Liver (tissue), 9 donors: ENCODE data around the gene JAZF1. TPM values are rescaled to one million over a fixed set of nuclear protein-coding genes. Genes with fewer than 3 reads are reported as not detected.

Experiments used
- DNase-seq: peaks from one replicate; pipeline ENCODE4 v3.0.0-alpha.2; 2017; ENCODE audit warnings: low spot score
- H3K27ac ChIP-seq, 2 donors: one replicate each; pipeline ENCODE4 v1.7.0; 2013; ENCODE audit warnings: inconsistent platforms in 2 of 2, low read length in 2 of 2, control low read depth in 1 of 2, low read depth in 1 of 2, mild to moderate bottlenecking in 1 of 2
- H3K27me3 ChIP-seq, 4 donors: one replicate each; pipeline versions ENCODE4 v1.6.1 to v1.7.0; 2013; ENCODE audit warnings: low read length in 3 of 4, inconsistent platforms in 1 of 4, mild to moderate bottlenecking in 1 of 4, moderate library complexity in 1 of 4; ENCODE audit not compliant: control insufficient read depth in 4 of 4, insufficient read depth in 4 of 4
- H3K36me3 ChIP-seq, 4 donors: one replicate each; pipeline versions ENCODE4 v1.6.1 to v1.7.0; 2013; ENCODE audit warnings: low read length in 3 of 4, mild to moderate bottlenecking in 3 of 4, low read depth in 1 of 4, moderate library complexity in 1 of 4; ENCODE audit not compliant: control insufficient read depth in 4 of 4, insufficient read depth in 3 of 4
- H3K4me1 ChIP-seq, 4 donors: one replicate each; pipeline versions ENCODE4 v1.6.1 to v1.7.0; 2013; ENCODE audit warnings: low read length in 3 of 4, mild to moderate bottlenecking in 3 of 4, moderate library complexity in 1 of 4; ENCODE audit not compliant: control insufficient read depth in 4 of 4, insufficient read depth in 4 of 4
- H3K4me3 ChIP-seq, 3 donors: one replicate each; pipeline versions ENCODE4 v1.6.1 to v1.7.0; 2013; ENCODE audit warnings: low read length in 3 of 3, control low read depth in 1 of 3, low read depth in 1 of 3, mild to moderate bottlenecking in 1 of 3
- H3K9ac ChIP-seq, 2 donors: one replicate each; pipeline ENCODE4 v1.7.0; 2013; ENCODE audit warnings: low read length in 2 of 2, mild to moderate bottlenecking in 2 of 2, moderate library complexity in 2 of 2, control low read depth in 1 of 2, low read depth in 1 of 2
- H3K9me3 ChIP-seq, 4 donors: one replicate each; pipeline versions ENCODE4 v1.6.1 to v1.7.0; 2013; ENCODE audit warnings: low read length in 3 of 4; ENCODE audit not compliant: control insufficient read depth in 4 of 4
- ATF3 ChIP-seq: IDR thresholded peaks from 2 replicates; pipeline ENCODE4 v1.6.1; 2016; ENCODE audit warnings: antibody characterized with exemption
- CTCF ChIP-seq: fragments of 150-350 bp; IDR thresholded peaks from 2 replicates; pipeline ENCODE4 v1.5.1; 2017; ENCODE audit warnings: improper control_type of control experiment, low read depth, low read length; ENCODE audit not compliant: missing input control
- FOXA1 ChIP-seq: IDR thresholded peaks from 2 replicates; pipeline ENCODE4 v1.6.1; 2016; ENCODE audit warnings: antibody characterized with exemption
- FOXA2 ChIP-seq: IDR thresholded peaks from 2 replicates; pipeline ENCODE4 v1.6.1; 2016; ENCODE audit warnings: antibody characterized with exemption
- GABPA ChIP-seq, 2 donors: IDR thresholded peaks in 1 of 2; conservative IDR thresholded peaks in 1 of 2; 2 replicates each; pipeline ENCODE4 v1.6.1; 2016; ENCODE audit warnings: antibody characterized with exemption in 2 of 2, mild to moderate bottlenecking in 1 of 2, moderate library complexity in 1 of 2
- HNF4A ChIP-seq, 2 donors: conservative IDR thresholded peaks; 2 replicates each; pipeline ENCODE4 v1.6.1; 2016; ENCODE audit warnings: antibody characterized with exemption in 2 of 2, mild to moderate bottlenecking in 2 of 2
- HNF4G ChIP-seq: IDR thresholded peaks from 2 replicates; pipeline ENCODE4 v1.6.1; 2016; ENCODE audit warnings: antibody characterized with exemption
- JUND ChIP-seq, 2 donors: IDR thresholded peaks; 2 replicates each; pipeline ENCODE4 v1.6.1; 2016; ENCODE audit warnings: antibody characterized with exemption in 2 of 2
- MAX ChIP-seq: IDR thresholded peaks from 2 replicates; pipeline ENCODE4 v1.6.1; 2016; ENCODE audit warnings: antibody characterized with exemption
- RAD21 ChIP-seq, 2 donors: IDR thresholded peaks; 2 replicates each; pipeline ENCODE4 v1.6.1; 2016; ENCODE audit warnings: antibody characterized with exemption in 2 of 2, mild to moderate bottlenecking in 2 of 2
- REST ChIP-seq: IDR thresholded peaks from 2 replicates; pipeline ENCODE4 v1.6.1; 2016; ENCODE audit warnings: antibody characterized with exemption, mild to moderate bottlenecking
- RXRA ChIP-seq, 2 donors: IDR thresholded peaks; 2 replicates each; pipeline ENCODE4 v1.6.1; 2017 to 2018; ENCODE audit warnings: antibody characterized with exemption in 2 of 2, mild to moderate bottlenecking in 1 of 2
- TAF1 ChIP-seq: conservative IDR thresholded peaks from 2 replicates; pipeline ENCODE4 v1.6.1; 2016; ENCODE audit warnings: antibody characterized with exemption, mild to moderate bottlenecking
- ZBTB33 ChIP-seq: IDR thresholded peaks from 2 replicates; pipeline ENCODE4 v1.6.1; 2016; ENCODE audit warnings: antibody characterized with exemption
- WGBS: extraction: QIAGEN DNeasy Blood & Tissue Kit; methylation state at CpG from one replicate; pipeline ENCODE4 v1.1.7; 2013; 5-methylcytosine and 5-hydroxymethylcytosine counted together
- polyA plus RNA-seq, 2 donors: library from polyadenylated mRNA; stranded (reverse) in 1 of 2; unstranded in 1 of 2; fragments of 200-250 nt in 1 of 2; fragments of >200 nt in 1 of 2; fragmentation: Nextera tagmentation in 1 of 2; extraction: Ambion mirVana in 1 of 2; gene quantifications; one replicate each; pipeline versions ENCODE4 v1.2.1 to v1.2.3, GENCODE V29; 2013 to 2015
- total RNA-seq, 2 donors: library from RNA; depleted of rRNA; stranded (reverse); fragments of >200 nt; gene quantifications; one replicate each; pipeline ENCODE4 v1.2.3, GENCODE V29; 2014
- donor health status: healthy.
- donor health status: healthy.
- donor health status: healthy.
- donor health status: healthy.
- donor health status: healthy.

JAZF1 gene
- total and polyA plus RNA-seq, 4 donors, result 2.7 to 17.8 (median 4.0) TPM

GRCh38 chr7:27973625-27974024 lies 207.0 kb downstream of the JAZF1 start:
- no peak overlapping the region for H3K4me3 ChIP-seq
- no peak overlapping the region for H3K27ac ChIP-seq
- no peaks in the 10 kb centered on the region for H3K9me3 ChIP-seq
- no peaks in the 10 kb centered on the region for H3K27me3 ChIP-seq
- TF ChIP-seq ATF3 (no peak), MAX (no peak), CTCF (no peak), RXRA (IDR thresholded peaks at IDR 0.05) (no peak), FOXA2 (no peak), FOXA1 (no peak), JUND (IDR thresholded peaks at IDR 0.05) (no peak), HNF4G (no peak), GABPA (IDR thresholded peaks at IDR 0.05 in 1 of 2, conservative IDR thresholded peaks at IDR 0.05 in 1 of 2) (no peak)
- no peaks in the 10 kb centered on the region for H3K4me1 ChIP-seq
- DNase-seq, result no peak
- H3K9ac ChIP-seq, result no peak overlapping the region
- 95% methylated on average over 3 of the region's 3 CpGs for WGBS
- H3K36me3 ChIP-seq, result no peaks in the 10 kb centered on the region

GRCh38 chr7:27972276-27972675 lies 208.3 kb downstream of the JAZF1 start:
- WGBS, result 86% methylated on average over 2 of the region's 2 CpGs
- no peak overlapping the region for H3K4me3 ChIP-seq
- TF ChIP-seq REST (no peak), JUND (IDR thresholded peaks at IDR 0.05) (no peak), RAD21 (IDR thresholded peaks at IDR 0.05) (no peak), CTCF (no peak), RXRA (IDR thresholded peaks at IDR 0.05) (no peak), TAF1 (no peak), ZBTB33 (no peak), HNF4A (conservative IDR thresholded peaks at IDR 0.05) (no peak)
- H3K4me1 ChIP-seq, result no peaks in the 10 kb centered on the region
- H3K36me3 ChIP-seq, result no peaks in the 10 kb centered on the region
- DNase-seq, result no peak
- no peaks in the 10 kb centered on the region for H3K27me3 ChIP-seq
- H3K27ac ChIP-seq, result no peak overlapping the region
- H3K9me3 ChIP-seq, result no peaks in the 10 kb centered on the region
- no peak overlapping the region for H3K9ac ChIP-seq
